Testis (tissue), 3 donors: ENCODE measurements around the gene WDR36. TPM values are rescaled to one million over a fixed set of nuclear protein-coding genes. Genes with fewer than 3 reads are reported as not detected.

Source experiments
- DNase-seq: peaks from one replicate; pipeline ENCODE4 v3.0.0-alpha.2; 2019
- H3K27ac ChIP-seq, 2 donors: fragments of 200-600 bp; sonication (generic); one replicate each; pipeline ENCODE4 v1.5.1; 2019
- H3K27me3 ChIP-seq: fragments of 200-600 bp; sonication (generic); one replicate; pipeline ENCODE4 v1.5.1; 2019
- H3K36me3 ChIP-seq: fragments of 200-600 bp; sonication (generic); one replicate; pipeline ENCODE4 v1.5.1; 2017; ENCODE audit warnings: low read depth; ENCODE audit errors: missing control alignments
- H3K4me1 ChIP-seq: fragments of 200-600 bp; sonication (generic); one replicate; pipeline ENCODE4 v1.5.1; 2019
- H3K4me3 ChIP-seq, 2 donors: fragments of 200-600 bp; sonication (generic); one replicate each; pipeline ENCODE4 v1.5.1; 2017 to 2019
- H3K9me3 ChIP-seq: fragments of 200-600 bp; sonication (generic); one replicate; pipeline ENCODE4 v1.5.1; 2017
- POLR2A ChIP-seq: fragments of 450-650 bp; IDR thresholded peaks from one replicate; pipeline ENCODE4 v1.6.1; 2017; ENCODE audit warnings: antibody characterized with exemption, mild to moderate bottlenecking, moderate library complexity
- WGBS, 2 donors: methylation state at CpG; one replicate each; pipeline ENCODE4 v1.1.5; 2018; 5-methylcytosine and 5-hydroxymethylcytosine counted together
- intact Hi-C: fragments of 100-400 bp; cut with DNase I; formaldehyde crosslinking; loops from one replicate; pipeline ENCODE4 v1.15.1; 2023; ENCODE audit warnings: low total_unique reads
- polyA plus RNA-seq: library from polyadenylated mRNA; stranded (reverse); fragments of 350-450 nt; fragmentation: Illumina TruSeq; extraction: RNeasy Lipid Tissue Mini Kit (QIAGEN cat#74804); gene quantifications from one replicate; pipeline ENCODE4 v1.2.3, GENCODE V29; 2014; ENCODE audit warnings: low read depth, low replicate concordance; ENCODE audit not compliant: insufficient read depth
- total RNA-seq, 2 donors: library from RNA; depleted of rRNA; stranded (reverse); fragments of >200 nt; gene quantifications; one replicate each; pipeline ENCODE4 v1.2.3, GENCODE V29; 2016
- TF ChIP-seq, protein P1 (sequence below), 3 experiments: fragments of 450-650 bp in 2 of 3; fragments of 200-600 bp in 1 of 3; sonication (generic) in 1 of 3; IDR thresholded peaks; one replicate each; pipeline ENCODE4 v1.5.1; 2016 to 2019; ENCODE audit warnings: antibody characterized with exemption in 3 of 3, mild to moderate bottlenecking in 2 of 3, moderate library complexity in 1 of 3

The WDR36 gene
- total and polyA plus RNA-seq, 3 donors from 2014 or later = 11.6 to 23.9 (median 18.0) TPM

- no peaks in the 10 kb centered on the region for H3K9me3 ChIP-seq
- H3K36me3 ChIP-seq = no peaks in the 10 kb centered on the region
- peak; percentile 88 for DNase-seq
- H3K27ac ChIP-seq = no peak overlapping the region
- TF ChIP-seq, protein P1, sequence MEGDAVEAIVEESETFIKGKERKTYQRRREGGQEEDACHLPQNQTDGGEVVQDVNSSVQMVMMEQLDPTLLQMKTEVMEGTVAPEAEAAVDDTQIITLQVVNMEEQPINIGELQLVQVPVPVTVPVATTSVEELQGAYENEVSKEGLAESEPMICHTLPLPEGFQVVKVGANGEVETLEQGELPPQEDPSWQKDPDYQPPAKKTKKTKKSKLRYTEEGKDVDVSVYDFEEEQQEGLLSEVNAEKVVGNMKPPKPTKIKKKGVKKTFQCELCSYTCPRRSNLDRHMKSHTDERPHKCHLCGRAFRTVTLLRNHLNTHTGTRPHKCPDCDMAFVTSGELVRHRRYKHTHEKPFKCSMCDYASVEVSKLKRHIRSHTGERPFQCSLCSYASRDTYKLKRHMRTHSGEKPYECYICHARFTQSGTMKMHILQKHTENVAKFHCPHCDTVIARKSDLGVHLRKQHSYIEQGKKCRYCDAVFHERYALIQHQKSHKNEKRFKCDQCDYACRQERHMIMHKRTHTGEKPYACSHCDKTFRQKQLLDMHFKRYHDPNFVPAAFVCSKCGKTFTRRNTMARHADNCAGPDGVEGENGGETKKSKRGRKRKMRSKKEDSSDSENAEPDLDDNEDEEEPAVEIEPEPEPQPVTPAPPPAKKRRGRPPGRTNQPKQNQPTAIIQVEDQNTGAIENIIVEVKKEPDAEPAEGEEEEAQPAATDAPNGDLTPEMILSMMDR (IDR thresholded peaks at IDR 0.05) = no peak
- no peak for TF ChIP-seq POLR2A
- WGBS, 2 donors = 21 to 37% methylated on average over 5 of the region's 5 CpGs
- intact Hi-C loops = no loop called here
- H3K27me3 ChIP-seq = no peaks in the 10 kb centered on the region
- no peak overlapping the region for H3K4me3 ChIP-seq
- H3K4me1 ChIP-seq = peaks cover 11% of the 10 kb centered on the region
Observed at GRCh38 chr5:111143910-111144309, 51.8 kb downstream of the WDR36 start.

- Histone ChIP-seq H3K4me1 (peaks cover 11% of the 10 kb centered on the region), H3K36me3 (no peaks in the 10 kb centered on the region), H3K4me3 (no peak overlapping the region), H3K9me3 (no peaks in the 10 kb centered on the region), H3K27me3 (no peaks in the 10 kb centered on the region), H3K27ac (no peak overlapping the region)
- 63 to 68% methylated on average over 1 of the region's 1 CpG for WGBS, 2 donors
- intact Hi-C loops = no loop called here
- TF ChIP-seq, protein P1 (IDR thresholded peaks at IDR 0.05) = no peak
- no peak for TF ChIP-seq POLR2A
- no peak for DNase-seq
Observed at GRCh38 chr5:111144352-111144930, 52.3 kb downstream of the WDR36 start.

DNA sequence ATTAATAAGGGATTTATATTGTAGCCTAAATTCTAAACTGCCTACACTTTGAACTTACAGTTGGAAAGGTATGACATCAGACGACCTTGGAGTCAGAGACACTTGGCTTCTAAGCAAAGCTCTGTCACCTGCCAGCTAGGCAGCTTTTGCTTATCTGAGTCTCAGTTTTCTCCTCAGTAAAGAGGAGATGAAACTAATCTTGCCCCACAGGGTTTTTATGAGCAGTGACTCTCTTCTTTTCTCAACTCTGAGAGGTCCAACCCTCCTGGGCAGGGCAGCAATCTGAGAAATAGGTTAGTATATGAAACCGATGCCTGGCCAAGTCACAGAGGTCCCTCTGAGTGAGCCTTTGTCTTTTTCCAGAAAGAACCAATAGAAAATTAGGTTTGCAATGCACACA, 53.9 kb downstream of the WDR36 start:
- peaks cover 11% of the 10 kb centered on the region for H3K4me1 ChIP-seq
- H3K36me3 ChIP-seq = no peaks in the 10 kb centered on the region
- TF ChIP-seq, protein P1 (IDR thresholded peaks at IDR 0.05) = no peak
- TF ChIP-seq POLR2A = no peak
- H3K9me3 ChIP-seq = no peaks in the 10 kb centered on the region
- no peak overlapping the region for H3K4me3 ChIP-seq
- no peak overlapping the region for H3K27ac ChIP-seq
- intact Hi-C loops = no loop called here
- peak; percentile 48 for DNase-seq
- H3K27me3 ChIP-seq = no peaks in the 10 kb centered on the region
- WGBS, 2 donors = 66 to 76% methylated on average over 2 of the region's 2 CpGs

DNA sequence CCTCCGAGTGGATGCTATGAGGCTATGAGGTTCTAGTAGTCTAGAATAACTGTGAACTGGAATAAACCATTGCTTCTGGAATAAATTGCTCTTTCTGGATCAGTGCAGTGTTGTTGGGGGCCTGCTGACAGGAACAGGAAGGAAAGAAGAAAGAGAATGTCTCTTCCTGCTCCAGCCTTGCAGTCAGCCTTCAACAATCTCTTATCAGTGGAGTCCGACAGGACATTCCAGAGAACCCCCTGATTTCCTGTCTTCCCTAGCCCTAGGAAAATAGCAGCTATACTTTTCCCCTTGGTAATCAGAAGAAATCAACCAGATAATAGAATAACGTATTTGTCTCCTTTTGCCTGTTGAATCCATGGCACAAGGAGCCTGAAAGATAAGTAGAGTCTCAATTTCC, 55.4 kb downstream of the WDR36 start:
- H3K4me3 ChIP-seq = no peak overlapping the region
- intact Hi-C loops = no loop called here
- no peaks in the 10 kb centered on the region for H3K36me3 ChIP-seq
- H3K27ac ChIP-seq = no peak overlapping the region
- no peak for DNase-seq
- no peaks in the 10 kb centered on the region for H3K9me3 ChIP-seq
- TF ChIP-seq, protein P1 (IDR thresholded peaks at IDR 0.05) = no peak
- TF ChIP-seq POLR2A = no peak
- no peaks in the 10 kb centered on the region for H3K27me3 ChIP-seq
- peaks cover 11% of the 10 kb centered on the region for H3K4me1 ChIP-seq
- 64 to 74% methylated on average over 3 of the region's 3 CpGs for WGBS, 2 donors

DNA sequence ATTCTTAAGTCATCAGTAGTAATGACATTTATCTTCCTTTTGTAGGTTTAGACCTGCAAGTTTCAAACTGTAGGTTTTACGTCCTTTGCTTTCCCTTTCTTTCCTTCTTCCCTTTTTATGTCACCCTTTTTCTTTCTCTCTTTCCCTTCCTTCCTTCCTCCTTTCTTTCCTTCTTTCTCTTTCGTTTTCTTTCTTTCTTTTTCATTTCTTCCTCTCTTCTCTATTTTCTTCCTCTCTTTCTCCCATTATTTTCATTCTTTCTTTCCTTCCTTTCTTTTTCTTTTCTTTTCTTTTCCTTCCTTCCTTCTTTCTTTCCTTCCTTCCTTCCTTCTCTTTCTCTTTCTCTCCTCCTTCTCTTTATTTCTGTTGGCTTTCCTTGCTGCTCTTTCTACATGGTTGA, 59.9 kb downstream of the WDR36 start:
- Histone ChIP-seq H3K36me3 (no peaks in the 10 kb centered on the region), H3K9me3 (no peaks in the 10 kb centered on the region), H3K4me3 (no peak overlapping the region), H3K27me3 (no peaks in the 10 kb centered on the region), H3K27ac (no peak overlapping the region), H3K4me1 (no peaks in the 10 kb centered on the region)
- no peak for TF ChIP-seq POLR2A
- intact Hi-C loops = no loop called here
- no peak for DNase-seq
- 84 to 87% methylated on average over 2 of the region's 2 CpGs for WGBS, 2 donors
